ENCODE results near the gene STARD3. TPM values are rescaled to one million over a fixed set of nuclear protein-coding genes. Genes with fewer than 3 reads are reported as not detected.
A peak's percentile ranks its signal among the peaks of the same experiment; 100 is the strongest.
"Not testable (repeated sequence)": the region's sequence is repeated elsewhere in the genome, so short reads cannot be mapped to it uniquely, and the experiment has no call there.

The STARD3 gene
- 11.5 TPM for total RNA-seq

DNA sequence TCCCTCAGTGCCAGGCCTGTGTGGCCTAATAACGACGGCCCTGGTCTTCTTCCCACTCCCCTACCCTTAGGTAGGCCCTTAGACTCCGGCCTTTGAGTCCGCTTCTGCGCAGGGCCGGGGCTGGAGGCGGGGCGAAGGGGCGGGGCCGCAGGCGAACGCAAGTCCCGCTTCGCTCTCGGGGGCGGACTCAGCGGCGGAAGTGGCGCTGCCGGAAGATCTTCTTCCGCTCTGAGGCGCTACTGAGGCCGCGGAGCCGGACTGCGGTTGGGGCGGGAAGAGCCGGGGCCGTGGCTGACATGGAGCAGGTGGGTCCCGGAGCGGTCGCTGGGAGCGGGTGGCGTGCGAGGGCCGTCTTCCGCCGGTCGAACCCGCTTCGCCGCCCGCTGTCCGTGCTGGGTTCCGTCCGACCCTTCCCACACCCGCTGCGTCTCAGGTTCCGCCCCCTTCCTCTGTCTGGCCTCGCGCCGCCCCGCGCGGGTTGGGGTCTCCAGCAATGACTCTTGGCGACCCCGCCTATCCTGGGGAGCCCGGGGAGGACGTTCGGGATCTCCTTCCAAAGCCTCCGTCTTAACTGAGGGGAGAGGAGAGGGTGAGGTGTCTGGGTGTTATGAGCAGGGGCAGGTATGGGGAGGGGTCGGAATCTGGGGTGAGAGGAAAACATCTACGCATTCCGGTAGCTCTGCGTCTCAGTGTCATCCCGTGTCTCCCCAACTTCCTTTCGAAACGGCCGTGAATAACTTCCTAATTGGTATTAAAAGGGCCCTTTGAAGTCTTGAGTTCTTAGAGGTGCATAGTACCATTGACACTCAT is at the start of gene STARD3:
TSS of gene STARD3 (plus strand) at position 218 of the 810 bp plus-strand sequence. CDS start 16,388 bp downstream, outside the sequence.
- H3K4me1 ChIP-seq (ENCODE audit: control insufficient read depth in 3 of 3, insufficient read depth in 3 of 3, low read length in 3 of 3), result peaks cover 34 to 74% (median 53%) of the 10 kb centered on the region in 3 donors
- H3K27me3 ChIP-seq (ENCODE audit: control insufficient read depth in 3 of 3, insufficient read depth in 3 of 3, low read length in 3 of 3), result peaks cover 0 to 6% (median 2%) of the 10 kb centered on the region in 3 donors
- H3K9me3 ChIP-seq (ENCODE audit: control insufficient read depth in 3 of 3, low read length in 3 of 3), result no peaks in the 10 kb centered on the region
- peaks cover 0 to 2% (median 2%) of the 10 kb centered on the region in 3 donors for H3K36me3 ChIP-seq (ENCODE audit: control insufficient read depth in 3 of 3, insufficient read depth in 3 of 3, low read length in 3 of 3)
- peak within 1 kb of the TSS; percentile 93 for H3K27ac ChIP-seq (ENCODE audit: low read depth, low read length)
- peak within 1 kb of the TSS; percentile 89 to 95 (median 94) for H3K4me3 ChIP-seq (ENCODE audit: low read length in 3 of 3)
- H3K9ac ChIP-seq (ENCODE audit: low read depth in 1 of 3, low read length in 3 of 3), result peak within 1 kb of the TSS; percentile 95 to 97 (median 97)

- H3K9ac ChIP-seq (ENCODE audit: low read depth in 1 of 3, low read length in 3 of 3); H3K36me3 ChIP-seq (ENCODE audit: control insufficient read depth in 3 of 3, insufficient read depth in 3 of 3, low read length in 3 of 3); H3K27ac ChIP-seq (ENCODE audit: low read depth, low read length); H3K9me3 ChIP-seq (ENCODE audit: control insufficient read depth in 3 of 3, low read length in 3 of 3); H3K4me1 ChIP-seq (ENCODE audit: control insufficient read depth in 3 of 3, insufficient read depth in 3 of 3, low read length in 3 of 3); H3K4me3 ChIP-seq (ENCODE audit: low read length in 3 of 3): not testable (repeated sequence)
- peaks cover 25 to 32% (median 27%) of the 10 kb centered on the region in 3 donors for H3K27me3 ChIP-seq (ENCODE audit: control insufficient read depth in 3 of 3, insufficient read depth in 3 of 3, low read length in 3 of 3)
Measured at GRCh38 chr17:39590180-39590579, 46.8 kb upstream of the STARD3 start.

DNA sequence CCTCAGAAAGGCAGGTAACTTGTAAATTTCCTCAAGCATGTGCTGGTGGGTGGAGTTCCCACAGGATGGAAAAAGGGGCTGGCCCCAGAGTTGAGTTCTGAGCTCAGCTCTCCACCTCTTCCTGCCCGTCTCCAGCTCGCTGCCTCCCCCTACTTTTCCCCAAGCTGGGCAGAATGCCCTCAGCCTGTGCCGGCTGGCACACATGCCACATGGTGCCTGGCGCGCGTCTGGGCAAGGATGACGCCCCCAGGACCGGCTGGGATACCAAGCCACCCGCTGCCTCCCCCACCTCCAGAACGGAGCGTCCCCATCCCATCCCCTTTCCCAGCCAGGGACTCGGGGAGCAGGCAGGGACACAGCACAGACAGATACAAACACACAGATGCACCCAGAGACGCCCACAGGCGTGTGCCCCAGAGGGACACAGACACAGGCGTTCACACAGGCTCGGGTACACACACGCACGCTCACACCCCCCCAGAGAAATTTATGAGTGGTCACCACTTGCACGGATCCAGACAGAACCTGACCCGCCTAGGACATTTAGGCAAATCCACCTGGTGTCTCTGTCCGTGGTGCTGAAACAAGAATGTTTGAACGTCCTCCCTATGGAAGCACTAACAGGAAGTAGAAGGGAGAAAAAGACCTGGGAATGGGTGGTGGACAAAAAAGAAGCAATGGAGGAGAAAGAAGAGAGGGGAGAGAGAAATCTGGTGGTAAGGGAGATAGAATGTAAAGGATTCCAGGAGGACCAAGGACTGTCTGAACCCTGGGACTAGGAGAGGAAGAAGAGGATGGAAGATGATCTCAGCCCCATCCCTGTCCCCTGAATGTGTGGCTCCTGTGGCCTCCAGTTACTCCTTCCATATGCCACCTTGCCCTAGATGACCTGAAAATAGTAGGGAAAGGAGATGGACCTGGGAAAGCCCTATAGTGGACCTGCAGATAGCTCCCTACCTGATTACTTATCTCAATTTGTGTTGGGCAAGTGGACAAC is 44.7 kb upstream of the STARD3 start:
- Histone ChIP-seq H3K9ac (ENCODE audit: low read depth in 1 of 3, low read length in 3 of 3) (no peak overlapping the region), H3K27me3 (ENCODE audit: control insufficient read depth in 3 of 3, insufficient read depth in 3 of 3, low read length in 3 of 3) (peaks cover 46 to 50% (median 47%) of the 10 kb centered on the region in 3 donors), H3K36me3 (ENCODE audit: control insufficient read depth in 3 of 3, insufficient read depth in 3 of 3, low read length in 3 of 3) (no peaks in the 10 kb centered on the region), H3K9me3 (ENCODE audit: control insufficient read depth in 3 of 3, low read length in 3 of 3) (no peaks in the 10 kb centered on the region), H3K4me3 (ENCODE audit: low read length in 3 of 3) (no peak overlapping the region), H3K4me1 (ENCODE audit: control insufficient read depth in 3 of 3, insufficient read depth in 3 of 3, low read length in 3 of 3) (no peaks in the 10 kb centered on the region), H3K27ac (ENCODE audit: low read depth, low read length) (no peak overlapping the region)

GRCh38 chr17:39593371-39593770 is 43.6 kb upstream of the STARD3 start:
- Histone ChIP-seq H3K4me1 (ENCODE audit: control insufficient read depth in 3 of 3, insufficient read depth in 3 of 3, low read length in 3 of 3) (peaks cover 0 to 7% (median 4%) of the 10 kb centered on the region in 3 donors), H3K27me3 (ENCODE audit: control insufficient read depth in 3 of 3, insufficient read depth in 3 of 3, low read length in 3 of 3) (peaks cover 54 to 61% (median 58%) of the 10 kb centered on the region in 3 donors), H3K36me3 (ENCODE audit: control insufficient read depth in 3 of 3, insufficient read depth in 3 of 3, low read length in 3 of 3) (no peaks in the 10 kb centered on the region), H3K9ac (ENCODE audit: low read depth in 1 of 3, low read length in 3 of 3) (no peak overlapping the region), H3K9me3 (ENCODE audit: control insufficient read depth in 3 of 3, low read length in 3 of 3) (no peaks in the 10 kb centered on the region), H3K4me3 (ENCODE audit: low read length in 3 of 3) (no peak overlapping the region), H3K27ac (ENCODE audit: low read depth, low read length) (no peak overlapping the region)

DNA sequence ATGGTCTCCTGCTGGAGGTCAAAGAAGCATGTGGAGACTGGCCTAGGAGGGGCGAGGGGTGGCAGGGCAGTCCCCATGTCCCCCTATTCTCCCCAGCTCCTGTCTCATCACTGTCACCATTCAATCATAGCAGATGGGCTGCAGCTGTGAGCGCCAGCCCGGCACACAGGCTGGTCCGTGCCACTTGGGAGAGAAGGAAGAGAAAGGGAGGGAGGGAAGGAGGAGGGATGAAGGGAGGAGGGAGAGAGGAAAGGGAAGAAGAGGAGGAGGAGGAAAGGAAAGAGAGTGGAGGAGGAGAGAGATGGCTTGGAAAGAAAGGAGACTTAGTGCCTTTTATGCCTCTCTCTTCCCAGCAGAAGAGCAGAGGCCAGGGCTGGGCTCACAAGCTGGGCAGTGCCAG is 41.6 kb upstream of the STARD3 start:
- Histone ChIP-seq H3K4me1 (ENCODE audit: control insufficient read depth in 3 of 3, insufficient read depth in 3 of 3, low read length in 3 of 3) (peaks cover 2 to 15% (median 14%) of the 10 kb centered on the region in 3 donors), H3K9ac (ENCODE audit: low read depth in 1 of 3, low read length in 3 of 3) (no peak overlapping the region), H3K4me3 (ENCODE audit: low read length in 3 of 3) (no peak overlapping the region), H3K9me3 (ENCODE audit: control insufficient read depth in 3 of 3, low read length in 3 of 3) (no peaks in the 10 kb centered on the region), H3K36me3 (ENCODE audit: control insufficient read depth in 3 of 3, insufficient read depth in 3 of 3, low read length in 3 of 3) (no peaks in the 10 kb centered on the region), H3K27me3 (ENCODE audit: control insufficient read depth in 3 of 3, insufficient read depth in 3 of 3, low read length in 3 of 3) (peaks cover 70 to 79% (median 77%) of the 10 kb centered on the region in 3 donors), H3K27ac (ENCODE audit: low read depth, low read length) (no peak overlapping the region)

DNA sequence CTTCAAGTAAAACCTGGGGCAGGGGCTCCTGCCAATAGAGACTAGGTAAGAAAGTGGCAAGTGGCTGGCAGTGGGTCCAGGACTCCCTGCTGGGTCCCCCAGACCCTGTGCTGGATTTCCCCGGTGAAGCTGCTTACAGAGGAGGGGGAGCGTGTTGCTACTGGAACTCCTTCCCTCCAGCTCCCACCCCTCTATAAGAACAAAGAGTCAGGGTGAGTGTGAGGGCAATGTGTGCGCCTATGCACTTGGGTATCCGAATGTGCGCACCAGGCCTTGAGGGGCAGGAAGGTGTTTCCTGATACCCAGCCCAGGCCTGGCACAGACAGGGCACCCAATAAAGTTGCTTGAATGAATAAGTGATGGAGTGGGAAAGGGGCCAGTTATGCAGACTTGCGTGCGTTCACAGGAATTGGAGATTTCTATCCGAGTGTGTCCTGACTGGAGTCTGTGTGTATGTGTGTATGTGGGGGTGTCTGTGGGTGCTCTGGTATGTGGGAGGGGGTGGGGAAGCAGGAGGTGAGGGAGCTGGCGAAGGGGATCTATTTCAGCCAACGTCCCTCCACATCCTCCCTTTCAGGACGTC is 40.9 kb upstream of the STARD3 start:
- no peak overlapping the region for H3K9ac ChIP-seq (ENCODE audit: low read depth in 1 of 3, low read length in 3 of 3)
- no peak overlapping the region for H3K4me3 ChIP-seq (ENCODE audit: low read length in 3 of 3)
- no peaks in the 10 kb centered on the region for H3K9me3 ChIP-seq (ENCODE audit: control insufficient read depth in 3 of 3, low read length in 3 of 3)
- H3K27me3 ChIP-seq (ENCODE audit: control insufficient read depth in 3 of 3, insufficient read depth in 3 of 3, low read length in 3 of 3), result peaks cover 78 to 86% (median 84%) of the 10 kb centered on the region in 3 donors
- H3K4me1 ChIP-seq (ENCODE audit: control insufficient read depth in 3 of 3, insufficient read depth in 3 of 3, low read length in 3 of 3), result peaks cover 2 to 15% (median 14%) of the 10 kb centered on the region in 3 donors
- H3K36me3 ChIP-seq (ENCODE audit: control insufficient read depth in 3 of 3, insufficient read depth in 3 of 3, low read length in 3 of 3), result no peaks in the 10 kb centered on the region
- no peak overlapping the region for H3K27ac ChIP-seq (ENCODE audit: low read depth, low read length)

DNA sequence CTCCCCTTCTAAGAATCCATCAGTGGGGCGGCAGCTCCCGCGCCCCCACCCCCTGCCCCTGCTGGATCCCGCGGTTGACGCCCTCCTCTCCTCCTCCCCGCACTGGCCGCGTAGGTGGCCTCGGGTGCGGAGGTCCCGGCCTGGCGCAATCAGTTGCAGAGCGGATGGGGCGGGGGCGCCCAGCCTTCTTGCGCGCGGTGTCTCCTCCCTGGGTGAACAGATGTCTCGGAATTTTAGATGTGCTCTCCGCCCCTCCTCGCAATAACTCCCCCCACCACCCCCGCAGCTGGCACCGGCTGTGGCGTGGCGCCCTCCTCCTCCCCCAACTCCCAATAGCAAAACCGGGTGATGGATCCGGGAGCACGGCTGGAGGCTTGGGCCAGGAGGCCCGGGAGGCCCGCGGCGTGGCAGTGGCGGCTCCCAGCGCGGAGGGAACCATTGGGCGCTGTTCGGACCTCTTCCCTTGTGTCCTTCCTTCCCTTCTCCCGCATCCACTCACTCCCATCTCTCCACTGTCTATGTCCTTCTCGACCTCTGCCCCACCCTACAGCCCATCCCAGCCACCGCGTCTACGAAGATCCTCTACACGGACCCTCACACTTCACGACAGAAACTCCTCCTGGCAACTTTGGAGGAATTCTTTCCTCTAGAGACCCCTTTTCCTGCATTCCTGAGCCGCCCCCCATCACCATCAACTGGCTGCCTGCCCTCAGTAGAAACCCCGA is 40.2 kb upstream of the STARD3 start:
- H3K36me3 ChIP-seq (ENCODE audit: control insufficient read depth in 3 of 3, insufficient read depth in 3 of 3, low read length in 3 of 3), result no peaks in the 10 kb centered on the region
- H3K27ac ChIP-seq (ENCODE audit: low read depth, low read length), result no peak overlapping the region
- H3K9ac ChIP-seq (ENCODE audit: low read depth in 1 of 3, low read length in 3 of 3), result no peak overlapping the region
- peaks cover 84 to 89% (median 86%) of the 10 kb centered on the region in 3 donors for H3K27me3 ChIP-seq (ENCODE audit: control insufficient read depth in 3 of 3, insufficient read depth in 3 of 3, low read length in 3 of 3)
- H3K9me3 ChIP-seq (ENCODE audit: control insufficient read depth in 3 of 3, low read length in 3 of 3), result no peaks in the 10 kb centered on the region
- H3K4me3 ChIP-seq (ENCODE audit: low read length in 3 of 3), result no peak overlapping the region
- H3K4me1 ChIP-seq (ENCODE audit: control insufficient read depth in 3 of 3, insufficient read depth in 3 of 3, low read length in 3 of 3), result peaks cover 2 to 15% (median 14%) of the 10 kb centered on the region in 3 donors

GRCh38 chr17:39597372-39598046 is 39.4 kb upstream of the STARD3 start:
- peaks cover 84 to 90% (median 86%) of the 10 kb centered on the region in 3 donors for H3K27me3 ChIP-seq (ENCODE audit: control insufficient read depth in 3 of 3, insufficient read depth in 3 of 3, low read length in 3 of 3)
- H3K4me1 ChIP-seq (ENCODE audit: control insufficient read depth in 3 of 3, insufficient read depth in 3 of 3, low read length in 3 of 3), result peaks cover 2 to 15% (median 14%) of the 10 kb centered on the region in 3 donors

More at GRCh38 chr17:39597372-39598046, 39.4 kb upstream of the STARD3 start:
- H3K36me3 ChIP-seq (ENCODE audit: control insufficient read depth in 3 of 3, insufficient read depth in 3 of 3, low read length in 3 of 3), result no peaks in the 10 kb centered on the region
- H3K9me3 ChIP-seq (ENCODE audit: control insufficient read depth in 3 of 3, low read length in 3 of 3), result no peaks in the 10 kb centered on the region
- no peak overlapping the region for H3K4me3 ChIP-seq (ENCODE audit: low read length in 3 of 3)
- H3K27ac ChIP-seq (ENCODE audit: low read depth, low read length), result no peak overlapping the region
- no peak overlapping the region for H3K9ac ChIP-seq (ENCODE audit: low read depth in 1 of 3, low read length in 3 of 3)
